GM18907 (cell line): Measurements from ENCODE around the gene OLA1.

Source experiments
- ATAC-seq: cut with Tn5 transposase; IDR thresholded peaks from one replicate; pipeline ENCODE4 v1.9.1; 2021; ENCODE audit warnings: mild to moderate bottlenecking, moderate library complexity; ENCODE audit not compliant: unreplicated experiment

Gene OLA1

GRCh38 chr2:174227748-174228147, 20.6 kb downstream of the OLA1 start:
- ATAC-seq: no peak

DNA sequence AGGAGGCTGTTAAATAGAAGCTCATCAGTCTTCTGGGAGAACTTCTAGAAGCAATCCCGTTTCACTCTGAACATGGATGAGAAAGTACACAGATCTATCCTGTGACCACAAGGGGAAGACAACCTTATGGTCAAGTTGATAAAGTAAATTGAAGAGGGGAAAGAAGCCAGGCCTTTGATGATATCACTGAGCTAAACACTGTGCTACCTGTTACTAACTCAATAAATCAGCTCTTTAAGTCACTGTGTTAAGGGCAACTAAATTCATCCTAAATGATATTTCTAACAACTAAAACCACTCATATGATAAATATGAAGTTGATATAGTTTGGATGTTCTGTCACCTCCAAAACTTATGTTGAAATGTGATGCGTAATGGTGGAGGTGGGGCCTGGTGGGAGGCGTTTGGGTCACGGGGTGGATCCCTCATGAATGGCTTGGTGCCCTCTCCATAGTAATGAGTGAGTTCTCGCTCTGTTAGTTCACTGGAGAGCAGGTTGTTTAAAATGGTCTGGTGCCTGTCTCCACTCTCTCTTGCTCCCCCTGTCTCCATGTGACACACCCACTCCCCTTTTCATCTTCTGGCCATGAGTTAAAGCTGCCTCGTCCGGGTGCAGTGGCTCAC, 23.6 kb downstream of the OLA1 start:
- no peak for ATAC-seq

GRCh38 chr2:174224125-174224524, 24.2 kb downstream of the OLA1 start:
- ATAC-seq: no peak

DNA sequence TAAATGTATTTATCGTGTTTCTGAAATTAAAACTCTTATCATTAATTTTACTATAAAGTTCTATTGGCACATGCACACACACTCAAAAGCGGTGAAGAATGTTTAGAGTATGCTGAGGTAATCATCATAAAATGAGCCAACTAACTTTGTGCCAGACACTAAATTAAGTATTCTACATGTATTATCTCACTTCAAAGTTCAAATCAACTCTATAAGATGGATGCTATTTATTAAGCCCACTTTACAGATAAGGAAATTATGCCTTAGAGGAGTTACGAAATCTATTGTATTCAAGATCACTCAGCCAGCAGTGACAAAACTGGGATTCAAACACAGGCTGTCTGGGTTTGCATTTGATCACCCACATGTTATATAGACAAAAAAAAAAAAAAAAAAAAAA, 24.9 kb downstream of the OLA1 start:
- no peak for ATAC-seq

- ATAC-seq: no peak
Observed at GRCh38 chr2:174222154-174222553, 26.2 kb downstream of the OLA1 start.

- no peak for ATAC-seq
Observed at GRCh38 chr2:174219321-174219720, 29.0 kb downstream of the OLA1 start.

DNA sequence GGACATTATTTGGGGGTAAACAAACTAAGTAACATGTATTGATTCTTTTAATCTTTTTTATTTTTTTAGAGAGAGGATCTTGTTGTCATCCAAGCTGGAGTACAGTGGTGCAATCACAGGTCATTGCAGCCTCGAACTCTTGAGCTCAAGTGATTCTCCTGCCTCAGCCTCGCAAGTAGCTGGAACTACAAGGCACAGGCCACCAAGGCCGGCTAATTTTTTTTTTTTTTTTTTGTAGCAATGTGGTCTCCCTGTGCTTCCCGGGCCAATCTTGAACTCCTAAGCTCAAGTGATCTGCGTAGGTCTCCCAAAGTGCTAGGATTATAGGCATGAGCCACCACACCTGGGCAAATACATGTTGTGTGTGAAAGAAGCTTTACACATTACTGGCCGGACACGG, 29.6 kb downstream of the OLA1 start:
- no peak for ATAC-seq

DNA sequence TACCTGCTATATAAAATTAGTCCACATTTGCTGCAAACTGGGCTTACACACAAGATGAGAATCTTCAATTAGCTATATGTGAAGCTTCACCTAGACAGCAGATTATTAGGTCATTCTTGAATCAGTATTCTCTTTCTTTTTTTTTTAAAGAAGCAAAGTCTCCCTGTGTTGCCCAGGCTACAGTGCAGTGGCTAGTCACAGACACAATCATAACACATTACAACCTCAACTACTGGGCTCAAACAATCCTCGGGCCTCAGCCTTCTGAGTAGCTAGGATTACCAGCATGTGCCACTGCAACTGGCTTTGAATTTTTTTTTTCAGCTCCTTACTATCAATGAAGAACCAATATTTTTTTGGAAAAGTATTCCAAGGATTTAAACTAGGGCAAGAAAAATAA, 30.5 kb downstream of the OLA1 start:
- no peak for ATAC-seq

GRCh38 chr2:174211954-174212353, 36.4 kb downstream of the OLA1 start:
- ATAC-seq: no peak

DNA sequence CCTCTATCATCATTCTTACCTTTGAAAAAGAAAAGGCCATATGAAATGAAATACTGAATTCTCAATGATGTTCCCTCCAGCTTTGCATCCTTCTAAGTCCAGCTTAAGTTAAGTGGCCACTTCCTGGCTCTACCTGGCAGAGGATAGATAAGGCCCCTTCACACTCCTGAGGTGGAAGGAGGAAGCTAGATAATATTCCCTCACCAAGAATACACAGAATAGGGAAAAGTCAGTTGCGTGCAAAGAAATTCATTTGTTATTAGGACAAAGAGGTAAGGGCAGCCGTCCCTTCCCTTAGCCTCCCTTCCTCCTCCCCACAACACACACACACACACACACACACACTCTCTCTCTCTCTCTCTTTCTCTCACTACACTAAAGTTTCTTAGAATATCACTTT, 37.5 kb downstream of the OLA1 start:
- no peak for ATAC-seq

DNA sequence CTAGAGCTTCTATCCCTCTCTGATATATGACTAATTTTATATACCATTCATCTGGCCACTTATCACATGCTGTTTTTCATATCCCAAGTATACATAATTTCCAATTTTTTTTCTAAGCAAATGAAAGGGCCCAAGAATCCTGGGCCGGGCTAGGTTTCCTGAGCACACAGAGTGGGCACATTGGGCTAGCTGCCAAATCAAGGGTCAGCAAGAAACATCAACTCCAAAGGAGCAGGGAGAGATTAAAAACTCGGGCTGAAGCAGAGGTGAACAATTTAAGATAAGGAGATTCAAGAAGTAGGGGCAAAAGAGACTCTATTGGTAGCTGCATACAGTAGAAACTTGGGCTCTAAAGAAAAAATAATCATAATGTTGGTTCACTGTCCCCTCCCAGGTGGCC, 39.0 kb downstream of the OLA1 start:
- ATAC-seq: no peak

GRCh38 chr2:174208026-174208425, 40.3 kb downstream of the OLA1 start:
- ATAC-seq: no peak

GRCh38 chr2:174205562-174205961, 42.8 kb downstream of the OLA1 start:
- ATAC-seq: no peak

DNA sequence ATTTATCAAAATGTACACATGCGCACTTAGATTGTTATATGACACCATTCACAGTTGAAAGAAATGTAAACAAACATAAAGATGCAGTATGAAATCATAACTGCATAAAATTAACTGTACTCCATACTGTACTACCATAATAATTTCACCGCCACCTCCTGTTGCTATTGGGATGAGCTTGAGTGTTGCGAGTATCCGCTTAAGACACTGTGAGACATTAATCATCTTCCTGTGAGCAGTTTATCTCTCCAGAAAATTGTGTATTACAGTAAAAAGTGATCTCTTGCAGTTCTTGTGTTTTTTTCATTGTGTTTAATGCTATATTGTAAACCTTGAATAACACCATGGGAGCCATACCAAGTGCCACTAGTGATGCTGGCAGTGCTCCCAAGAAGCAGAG, 46.1 kb downstream of the OLA1 start:
- no peak for ATAC-seq

GRCh38 chr2:174198846-174199564, 49.3 kb downstream of the OLA1 start:
- ATAC-seq: no peak

DNA sequence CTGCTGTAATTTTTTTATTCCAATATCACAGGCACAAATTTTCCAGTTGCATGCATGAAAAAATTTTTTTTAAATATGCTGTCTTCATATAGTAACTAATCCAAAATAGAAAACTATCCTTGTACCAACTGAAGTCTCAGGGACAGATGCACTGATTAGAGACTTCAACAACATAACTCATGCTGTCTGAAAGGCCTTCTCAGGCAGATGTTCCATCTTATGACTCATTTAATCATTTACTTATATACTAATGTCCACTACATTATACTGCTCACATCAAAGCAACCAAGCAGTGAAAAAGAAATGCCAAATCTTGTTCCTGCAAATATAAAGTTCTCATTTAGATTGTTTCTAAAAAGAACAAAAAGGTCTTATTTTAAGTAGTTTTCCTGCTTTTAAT, 53.1 kb downstream of the OLA1 start:
- no peak for ATAC-seq

GRCh38 chr2:174193737-174194136, 54.6 kb downstream of the OLA1 start:
- ATAC-seq: no peak

DNA sequence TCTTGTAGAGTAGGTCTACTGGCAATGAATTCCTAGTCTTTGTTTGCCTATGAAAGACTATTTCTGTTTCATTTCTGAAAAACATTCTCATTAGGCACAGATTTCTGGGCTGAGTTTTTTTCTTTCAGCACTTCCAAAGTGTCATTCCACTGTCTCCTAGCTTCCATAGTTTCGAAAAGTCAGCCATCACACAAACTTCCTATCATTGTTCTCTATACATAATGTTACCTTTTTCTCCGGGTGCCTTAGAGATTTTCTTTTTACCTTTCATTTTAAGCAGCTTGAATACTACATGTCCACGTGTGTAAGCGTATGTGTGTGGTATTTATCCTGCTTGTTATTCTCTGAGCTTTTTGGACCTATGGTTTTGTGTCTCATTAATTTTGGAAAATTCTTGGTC, 55.7 kb downstream of the OLA1 start:
- ATAC-seq: no peak

DNA sequence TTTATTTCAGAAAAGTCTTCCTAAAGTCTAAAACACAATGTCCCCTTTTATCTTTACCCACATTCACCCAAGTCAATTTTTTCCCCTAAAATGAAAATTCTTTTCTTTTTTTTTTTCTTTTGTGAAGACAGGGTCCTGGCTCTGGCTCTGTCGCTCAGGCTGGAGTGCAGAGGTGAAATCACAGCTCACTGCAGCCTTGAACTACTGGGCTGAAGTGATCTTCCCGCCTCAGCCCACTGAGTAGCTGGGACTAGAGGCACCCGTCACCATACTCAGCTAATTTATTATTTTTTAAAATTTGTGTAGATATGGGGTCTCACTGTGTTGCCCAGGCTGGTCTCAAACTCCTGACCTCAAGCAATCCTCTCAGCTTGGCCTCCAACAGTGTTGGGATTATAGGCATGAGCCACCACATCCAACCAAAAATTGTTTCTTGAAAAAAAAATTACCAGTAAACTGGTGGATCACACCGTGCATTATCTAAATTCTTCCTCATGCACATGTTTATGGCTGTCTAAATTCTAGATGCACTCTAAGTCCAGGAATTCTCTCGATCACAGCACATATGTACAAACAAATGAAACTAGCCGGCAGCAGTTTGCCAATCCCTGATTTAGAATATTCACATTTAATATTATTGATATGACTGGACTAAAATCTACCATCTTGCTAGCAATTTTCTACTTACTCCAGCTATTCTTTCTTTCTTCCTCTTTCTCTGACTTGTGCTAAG, 56.8 kb downstream of the OLA1 start:
- ATAC-seq: no peak

GRCh38 chr2:174184915-174185314, 63.4 kb downstream of the OLA1 start:
- ATAC-seq: no peak

DNA sequence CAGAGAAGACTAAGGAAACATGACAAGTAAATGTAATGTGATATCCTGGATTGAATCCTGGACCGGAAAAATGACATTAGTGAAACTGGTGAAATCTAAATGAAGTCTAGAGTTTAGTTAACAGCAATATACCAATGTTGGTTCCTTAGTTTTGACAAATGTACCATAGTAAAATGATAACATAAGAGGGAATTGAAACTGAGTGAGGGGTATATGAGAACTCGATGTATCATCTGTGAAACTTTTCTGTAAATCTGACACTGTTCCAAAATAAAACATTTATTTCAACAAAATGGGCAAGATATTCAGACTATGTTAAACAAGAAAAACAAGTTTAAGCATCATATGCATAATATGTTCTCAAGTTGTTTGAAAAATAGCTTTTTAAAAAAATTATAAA, 63.8 kb downstream of the OLA1 start:
- no peak for ATAC-seq

DNA sequence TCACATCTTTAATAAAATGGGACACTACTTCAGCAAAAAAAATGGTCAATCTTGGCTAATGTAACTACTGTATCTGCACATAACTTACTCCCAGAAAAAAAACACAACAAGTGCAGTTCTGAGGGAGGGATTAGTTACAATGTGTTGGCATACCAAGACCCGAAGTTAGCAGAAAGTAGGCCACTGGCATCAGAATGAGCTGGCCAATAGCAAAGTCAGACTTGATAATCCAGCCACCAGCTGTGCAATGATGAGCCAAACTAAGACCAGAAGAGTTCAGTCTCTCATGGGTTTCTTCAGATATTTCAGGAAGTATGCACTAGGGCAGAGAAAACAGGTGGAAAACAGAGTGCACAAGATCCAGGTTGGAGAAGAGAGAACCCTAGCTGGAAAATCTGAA, 65.3 kb downstream of the OLA1 start:
- ATAC-seq: no peak
